ENCODE data around the gene PNMA1. TPM values are rescaled to one million over a fixed set of nuclear protein-coding genes. Genes with fewer than 3 reads are reported as not detected.

Gene PNMA1
- total RNA-seq, 4 donors from 2014 or later: 21.7 to 27.7 (median 24.7) TPM

- peak overlapping the region; percentile 17 to 73 (median 64) for H3K27ac ChIP-seq
- intact Hi-C loops (cut with DNase I): no loop called here
- H3K36me3 ChIP-seq: peaks cover 62 to 69% of the 10 kb centered on the region in 2 donors
- peaks cover 6 to 24% of the 10 kb centered on the region in 2 donors for H3K4me1 ChIP-seq
- H3K9me3 ChIP-seq: no peaks in the 10 kb centered on the region
- no peaks in the 10 kb centered on the region for H3K27me3 ChIP-seq
- TF ChIP-seq CTCF (IDR thresholded peaks at IDR 0.05) (no peak), POLR2A (IDR thresholded peaks at IDR 0.05) (no peak)
- H3K4me3 ChIP-seq (replicated peaks in 1 of 3): no peak overlapping the region
- DNase-seq: peak; percentile 39 to 40
- 72 to 75% methylated on average over 12 of the region's 12 CpGs for WGBS, 2 donors
Observed at GRCh38 chr14:73723797-73724661, 9.8 kb upstream of the PNMA1 start.

GRCh38 chr14:73723406-73723796, 9.2 kb upstream of the PNMA1 start:
- Histone ChIP-seq H3K36me3 (peaks cover 67 to 73% of the 10 kb centered on the region in 2 donors), H3K27me3 (no peaks in the 10 kb centered on the region), H3K4me3 (replicated peaks in 1 of 3) (no peak overlapping the region), H3K4me1 (peaks cover 0 to 21% of the 10 kb centered on the region in 2 donors), H3K27ac (peak overlapping the region in 2 of 3 donors; percentile 45 to 64), H3K9me3 (no peaks in the 10 kb centered on the region)
- 81 to 87% methylated on average over 7 of the region's 7 CpGs for WGBS, 2 donors
- no peak for DNase-seq
- no peak for TF ChIP-seq POLR2A (IDR thresholded peaks at IDR 0.05)
- TF ChIP-seq CTCF (IDR thresholded peaks at IDR 0.05): no peak
- intact Hi-C loops (cut with DNase I): no loop called here

- intact Hi-C loops (cut with DNase I): no loop called here
- H3K36me3 ChIP-seq: peaks cover 67 to 76% of the 10 kb centered on the region in 2 donors
- no peaks in the 10 kb centered on the region for H3K9me3 ChIP-seq
- no peak overlapping the region for H3K27ac ChIP-seq
- 88 to 90% methylated on average over 10 of the region's 10 CpGs for WGBS, 2 donors
- H3K27me3 ChIP-seq: no peaks in the 10 kb centered on the region
- TF ChIP-seq CTCF (IDR thresholded peaks at IDR 0.05): no peak
- TF ChIP-seq POLR2A (IDR thresholded peaks at IDR 0.05): no peak
- H3K4me1 ChIP-seq: peaks cover 0 to 17% of the 10 kb centered on the region in 2 donors
- no peak for DNase-seq
- H3K4me3 ChIP-seq (replicated peaks in 1 of 3): no peak overlapping the region
Observed at GRCh38 chr14:73722581-73722980, 8.4 kb upstream of the PNMA1 start.

GRCh38 chr14:73721101-73721821, 7.1 kb upstream of the PNMA1 start:
- Histone ChIP-seq H3K27ac (no peak overlapping the region), H3K4me1 (peaks cover 0 to 17% of the 10 kb centered on the region in 2 donors)

More at GRCh38 chr14:73721101-73721821, 7.1 kb upstream of the PNMA1 start:
- 90 to 94% methylated on average over 12 of the region's 12 CpGs for WGBS, 2 donors
- H3K9me3 ChIP-seq: no peaks in the 10 kb centered on the region
- H3K36me3 ChIP-seq: peaks cover 55 to 63% of the 10 kb centered on the region in 2 donors
- H3K4me3 ChIP-seq (replicated peaks in 1 of 3): no peak overlapping the region
- no peak for TF ChIP-seq POLR2A (IDR thresholded peaks at IDR 0.05)
- no peak for TF ChIP-seq CTCF (IDR thresholded peaks at IDR 0.05)
- no peak for DNase-seq
- H3K27me3 ChIP-seq: no peaks in the 10 kb centered on the region
- intact Hi-C loops (cut with DNase I): no loop called here
